Activated CD8-positive, alpha-beta memory T cell treated with anti-CD3 and anti-CD28 coated beads, Interleukin-2, amount 50 U/mL, for 24 hours (primary cell): ENCODE results near the gene NANOS2.

ENCODE experiments used
- DNase-seq: peaks from one replicate; pipeline ENCODE4 v3.0.0-alpha.2; 2020; ENCODE audit errors: extremely low read depth

Gene NANOS2

DNA sequence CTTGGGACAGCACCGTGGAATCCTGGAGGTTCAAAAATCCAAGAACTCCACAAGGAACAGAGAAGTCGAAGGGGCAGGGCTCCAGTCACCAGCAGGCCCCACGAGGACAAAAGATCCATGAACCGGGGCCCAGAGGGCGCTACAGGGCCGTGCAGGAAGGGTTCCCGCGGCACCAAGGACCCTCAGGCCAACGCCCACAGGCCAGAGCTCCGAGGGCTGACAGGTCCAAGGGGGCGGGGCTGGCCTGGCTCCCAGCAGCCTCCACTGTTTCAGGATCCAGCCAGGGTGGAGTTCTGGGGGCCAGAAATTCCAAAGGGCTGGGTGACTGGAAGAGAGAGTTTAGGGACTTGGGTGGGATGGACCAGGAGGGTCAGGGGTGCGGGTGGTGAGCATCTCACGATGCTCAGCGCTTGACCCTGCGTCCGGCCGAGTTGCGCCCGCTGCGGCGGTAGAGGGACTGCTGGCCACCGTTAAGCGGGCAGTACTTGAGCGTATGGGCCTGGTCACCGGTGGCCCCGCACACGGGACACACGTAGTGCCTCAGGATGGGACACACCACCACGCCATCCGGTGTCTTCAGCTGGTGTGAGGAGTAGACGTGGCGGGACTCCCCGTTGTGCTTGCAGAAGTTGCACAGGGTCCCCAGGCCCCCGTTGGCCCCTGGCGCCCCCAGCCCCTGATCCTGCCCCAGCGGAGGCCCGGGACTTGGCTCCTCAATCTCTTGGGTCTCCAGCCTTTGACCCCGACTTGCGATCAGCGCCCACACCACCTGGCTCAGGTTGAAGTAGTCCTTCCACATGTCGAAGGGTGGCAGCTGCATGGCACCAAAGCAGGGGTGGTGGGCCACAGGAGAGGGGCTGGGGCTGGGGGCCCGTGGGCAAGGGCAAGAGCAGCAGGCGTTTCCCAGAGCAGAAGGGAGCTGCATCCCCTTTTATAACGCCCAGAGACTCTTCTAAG, at the start of gene NANOS2:
Gene NANOS2, minus strand, starts transcription at position 905 of the 957 bp plus-strand sequence. Its CDS starts 85 bp downstream, at position 820.
- no peak for DNase-seq

DNA sequence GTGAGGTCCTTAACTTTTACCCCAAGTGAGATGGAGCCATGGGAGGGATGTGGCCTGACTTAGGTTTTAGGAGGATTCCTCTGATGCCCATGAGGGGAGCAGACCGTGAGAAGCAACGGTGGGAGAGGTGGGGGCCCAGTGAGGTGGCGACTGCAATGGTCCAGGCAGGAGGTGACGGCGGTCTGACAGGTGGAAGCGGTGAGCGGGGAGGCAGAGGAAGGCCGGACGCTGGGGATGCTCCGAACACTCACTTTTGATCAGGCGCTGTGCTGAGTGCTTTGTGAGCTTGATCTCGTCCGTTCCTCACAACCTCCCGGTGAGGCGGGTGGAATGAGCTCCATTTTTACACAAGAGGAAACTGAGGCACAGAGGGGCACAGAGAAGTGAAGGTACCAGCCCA, 47.4 kb upstream of the NANOS2 start:
- no peak for DNase-seq

DNA sequence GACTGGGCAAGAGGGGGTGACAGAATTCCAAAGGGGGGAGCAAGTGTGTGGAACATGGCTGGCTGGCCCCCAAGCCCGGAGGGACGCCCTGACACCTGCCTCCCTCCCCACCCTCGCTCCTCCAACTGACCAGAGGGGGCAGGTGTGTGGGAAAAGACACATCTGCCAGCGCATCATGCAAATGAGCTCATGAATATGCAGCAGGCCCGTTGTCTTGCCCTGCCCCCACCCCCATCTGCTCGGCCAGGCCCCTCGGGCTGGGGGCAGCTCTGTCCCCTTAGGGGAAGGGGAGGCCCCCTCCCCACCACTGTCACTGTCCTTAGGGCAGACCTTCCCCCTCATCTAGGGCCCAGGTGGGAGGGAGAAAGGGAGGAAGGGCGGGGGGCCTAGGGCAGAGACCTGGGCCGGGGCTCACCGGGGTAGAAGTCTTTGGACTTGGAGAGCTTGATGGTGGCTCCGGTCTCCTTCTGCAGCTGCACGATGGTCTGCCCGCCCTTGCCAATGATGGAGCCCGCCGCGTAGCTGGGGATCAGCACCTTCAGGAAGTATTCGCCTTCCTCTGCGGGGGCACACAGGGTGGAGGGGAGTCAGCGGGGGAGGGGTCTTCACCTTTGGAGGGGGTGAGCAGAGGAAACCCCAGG, 46.1 kb upstream of the NANOS2 start:
- no peak for DNase-seq

DNA sequence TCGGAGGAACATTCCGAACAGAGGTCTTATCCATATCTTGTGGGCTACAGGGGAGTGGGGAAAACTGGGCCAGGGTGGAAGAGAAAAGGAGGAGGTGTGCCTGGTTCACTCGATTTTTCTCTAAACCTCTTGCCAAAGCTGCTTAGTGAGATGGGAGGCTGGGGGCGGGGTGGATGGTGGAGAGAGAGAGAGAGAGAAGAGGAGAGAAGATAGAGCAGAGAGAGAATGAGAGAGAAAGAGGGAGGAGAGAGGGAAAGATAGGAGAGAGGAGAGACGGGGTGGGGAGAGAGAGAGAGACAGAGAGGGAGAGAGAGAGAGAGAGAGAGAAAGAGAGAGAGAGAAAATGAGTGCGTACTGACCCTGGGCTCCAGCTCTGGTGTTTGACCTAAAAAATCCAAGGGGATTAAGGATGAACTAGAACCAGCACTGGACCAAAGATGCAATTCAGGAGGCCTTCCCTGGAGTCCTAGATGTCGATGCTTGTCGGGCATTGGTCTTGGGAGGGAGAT, 45.0 kb upstream of the NANOS2 start:
- DNase-seq, result no peak

DNA sequence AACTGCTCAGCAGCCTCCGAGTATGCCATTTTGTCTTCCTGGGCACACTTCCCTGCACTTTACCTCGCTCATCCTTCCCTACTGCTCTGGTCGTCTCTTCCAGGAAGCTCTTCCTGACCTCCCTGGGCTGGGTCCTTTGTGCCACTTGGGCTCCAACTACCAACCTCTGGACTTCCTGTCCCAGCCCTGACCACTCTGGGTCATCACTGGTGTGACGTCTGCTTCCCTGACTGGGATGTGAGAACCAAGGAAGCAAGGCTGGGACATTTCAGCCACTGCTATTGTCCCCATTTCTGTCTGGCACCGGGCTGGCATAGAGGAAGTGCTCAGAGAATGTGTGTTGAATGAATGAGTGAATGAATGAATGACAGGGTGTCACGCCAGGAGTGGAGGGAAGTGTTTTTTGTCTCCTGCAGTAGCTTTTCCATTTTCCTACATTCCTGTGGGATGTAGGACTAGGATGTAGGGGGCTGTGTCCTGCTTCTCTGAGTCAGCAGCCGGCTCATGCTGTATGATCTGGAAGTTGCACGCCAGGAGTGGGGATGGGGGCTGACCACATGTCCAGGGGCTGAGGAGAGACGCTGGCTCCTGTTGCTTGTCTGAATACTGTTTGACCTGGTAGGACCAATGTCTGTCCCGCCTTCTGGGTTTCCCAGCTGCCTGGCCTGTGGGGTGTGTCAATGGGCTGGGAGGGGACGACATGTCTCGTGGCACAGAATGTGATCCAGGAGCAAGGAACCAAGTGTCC, 44.4 kb upstream of the NANOS2 start:
- DNase-seq, result no peak

DNA sequence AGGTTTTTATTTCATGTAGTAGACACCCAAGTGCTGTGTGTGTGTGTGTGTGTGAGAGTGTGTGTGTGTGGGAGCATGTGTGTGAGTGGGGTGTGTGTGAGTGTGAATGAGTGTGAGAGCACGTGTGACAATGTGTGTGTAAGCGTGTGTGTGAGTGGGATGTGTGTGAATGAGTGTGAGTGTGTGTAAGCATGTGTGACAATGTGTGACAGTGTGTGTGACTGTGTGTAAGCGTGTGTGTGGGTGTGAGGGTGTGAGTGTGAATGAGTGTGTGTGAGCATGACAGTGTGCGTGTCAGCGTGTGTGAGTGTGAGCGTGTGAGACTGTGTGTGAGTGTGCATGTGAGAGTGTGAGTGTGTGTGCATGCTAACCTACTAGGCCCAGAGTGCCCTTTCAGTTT, 43.7 kb upstream of the NANOS2 start:
- no peak for DNase-seq

DNA sequence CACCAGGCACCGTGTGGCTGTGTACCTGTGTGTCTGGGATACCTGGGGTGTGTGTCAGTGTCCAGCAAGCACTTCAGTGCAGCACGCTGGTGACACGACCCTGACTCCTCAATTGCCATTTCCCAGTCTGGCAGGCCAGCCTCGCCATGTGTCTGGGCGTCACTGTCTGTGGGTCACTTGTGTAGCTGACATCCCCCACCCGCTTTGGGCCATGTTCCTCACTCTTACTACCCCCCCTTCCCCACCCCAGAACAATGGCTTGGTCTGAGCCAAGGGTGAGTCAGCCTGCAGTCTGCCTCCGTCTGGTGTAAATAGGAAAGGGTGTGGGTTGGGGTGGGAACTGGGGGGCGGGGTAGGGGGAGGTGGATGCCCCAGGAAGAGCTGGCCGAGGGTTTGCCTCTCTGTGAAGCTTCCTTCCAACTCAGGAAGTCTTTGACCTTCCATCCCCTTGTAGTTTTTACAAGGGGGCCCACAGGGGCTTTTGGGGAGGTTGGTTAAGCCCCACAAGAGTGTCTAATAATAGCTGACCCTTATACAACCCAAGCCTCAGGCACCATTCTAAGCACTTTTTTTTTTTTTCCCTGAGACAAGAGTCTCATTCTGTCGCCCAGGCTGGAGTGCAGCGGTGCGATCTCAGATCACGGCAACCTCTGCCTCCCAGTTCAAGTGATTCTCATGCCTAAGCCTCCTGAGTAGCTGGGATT, 41.5 kb upstream of the NANOS2 start:
- DNase-seq, result no peak

DNA sequence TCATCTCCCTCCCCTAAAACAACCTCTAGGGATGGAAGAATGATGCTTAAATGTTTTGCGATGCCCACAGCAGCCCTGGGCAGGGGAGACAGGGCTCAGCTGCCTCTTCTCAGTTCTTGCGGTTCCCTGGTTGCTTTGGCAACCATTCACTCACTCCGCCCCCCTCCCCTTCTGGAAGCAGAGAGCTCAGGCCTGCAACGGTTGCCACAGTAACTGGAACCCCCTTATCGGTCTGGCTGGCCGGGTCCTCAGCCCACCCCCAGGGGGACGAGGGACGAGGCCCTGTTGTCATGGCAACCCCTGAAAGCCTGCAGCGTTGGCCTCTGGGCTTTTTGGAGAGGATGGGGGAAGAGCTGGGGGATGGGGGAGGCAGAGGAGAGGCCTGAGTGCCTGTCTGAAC, 39.6 kb upstream of the NANOS2 start:
- DNase-seq, result no peak

DNA sequence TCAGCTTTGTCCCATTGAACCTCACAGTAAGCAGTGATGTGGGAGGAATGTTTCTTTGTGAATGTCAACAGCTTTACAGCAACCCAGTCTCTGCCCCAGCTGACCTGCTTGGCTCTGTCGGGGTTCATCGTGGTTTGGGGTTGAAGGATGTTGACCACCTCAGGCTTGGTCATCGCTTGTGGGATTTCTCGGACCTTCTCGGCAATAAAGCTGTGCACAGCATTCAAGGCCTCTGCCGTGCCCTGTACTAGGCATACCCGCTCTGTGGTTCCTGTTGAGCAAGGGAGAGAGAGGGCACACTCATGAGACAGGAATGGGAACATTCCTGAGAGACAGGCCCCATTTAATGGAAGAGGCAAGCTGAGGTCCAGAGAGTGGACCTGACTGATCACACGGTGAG, 39.1 kb upstream of the NANOS2 start:
- no peak for DNase-seq

DNA sequence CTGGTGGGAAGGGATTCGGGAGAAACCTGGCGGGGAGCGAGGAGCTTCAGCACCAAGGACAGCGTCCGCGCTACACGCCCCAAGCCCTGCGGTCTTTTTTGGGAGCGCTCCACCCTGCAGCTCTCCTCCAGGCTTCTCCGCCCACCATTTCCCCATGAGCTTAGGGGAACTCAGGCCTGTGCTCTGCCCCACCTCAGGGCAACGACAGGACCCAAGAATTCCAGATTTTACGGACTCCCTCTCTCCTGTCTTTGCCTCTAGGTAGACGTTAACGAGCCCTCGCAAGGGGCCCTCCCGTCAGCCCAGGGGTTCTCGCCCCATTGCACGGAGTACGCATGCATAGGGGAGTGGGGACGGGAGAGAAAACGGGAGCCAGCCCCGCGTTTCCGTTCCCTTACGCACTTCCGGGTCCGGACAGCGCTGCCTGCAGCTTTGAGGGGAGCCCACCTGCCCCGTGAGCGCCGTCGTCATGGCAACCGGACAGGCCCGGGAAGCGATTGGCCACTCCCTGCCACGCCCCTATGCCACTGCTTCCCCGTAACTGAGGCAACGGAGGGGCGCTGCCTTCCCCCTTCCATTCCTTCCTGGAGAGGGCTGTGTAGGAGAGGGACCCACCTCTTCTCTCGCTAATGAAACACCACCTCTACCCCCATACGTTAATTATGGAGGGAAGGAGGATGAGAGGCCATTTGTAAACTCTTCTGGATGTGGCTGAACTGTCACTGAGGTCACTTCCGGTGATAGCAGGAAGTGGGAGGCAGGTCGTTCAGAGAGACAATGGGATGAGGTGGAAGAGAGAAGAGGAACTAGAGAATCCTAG, 38.3 kb upstream of the NANOS2 start:
- DNase-seq, result no peak

DNA sequence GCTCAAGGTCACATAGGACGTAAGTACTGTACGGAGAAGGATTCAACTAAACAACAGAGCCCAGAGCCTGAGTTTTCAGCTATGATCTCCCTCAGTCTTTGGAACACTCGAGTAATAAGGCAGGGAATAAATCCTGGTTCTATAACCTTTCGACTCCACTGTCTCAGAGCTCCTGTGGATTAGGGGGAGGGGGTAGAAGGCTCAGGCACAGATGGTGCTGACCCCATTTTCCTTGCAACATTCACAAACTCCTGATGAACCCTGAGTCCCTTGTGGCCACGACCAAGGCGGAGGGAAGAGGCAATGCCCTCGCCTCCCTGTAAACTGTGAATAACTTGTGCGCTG, 37.7 kb upstream of the NANOS2 start:
- no peak for DNase-seq

DNA sequence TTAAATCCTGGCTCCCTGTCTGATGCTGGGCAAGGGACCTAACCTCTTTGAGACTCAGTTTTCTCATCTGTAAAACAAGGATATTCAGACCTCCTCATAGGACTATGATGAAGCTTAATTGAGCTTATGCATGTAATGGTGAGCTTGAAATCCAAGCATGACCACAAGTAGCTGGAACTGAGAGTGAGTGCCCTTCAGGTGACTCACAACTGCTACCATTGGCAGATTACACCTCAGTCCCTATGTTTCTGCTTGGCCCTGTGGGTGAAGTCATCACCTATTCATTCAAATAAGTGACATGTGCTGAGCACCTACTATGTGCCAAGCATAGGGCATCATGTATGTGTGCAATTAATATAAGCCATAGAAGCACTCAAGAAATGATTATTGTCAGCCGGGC, 33.3 kb upstream of the NANOS2 start:
- DNase-seq, result no peak

DNA sequence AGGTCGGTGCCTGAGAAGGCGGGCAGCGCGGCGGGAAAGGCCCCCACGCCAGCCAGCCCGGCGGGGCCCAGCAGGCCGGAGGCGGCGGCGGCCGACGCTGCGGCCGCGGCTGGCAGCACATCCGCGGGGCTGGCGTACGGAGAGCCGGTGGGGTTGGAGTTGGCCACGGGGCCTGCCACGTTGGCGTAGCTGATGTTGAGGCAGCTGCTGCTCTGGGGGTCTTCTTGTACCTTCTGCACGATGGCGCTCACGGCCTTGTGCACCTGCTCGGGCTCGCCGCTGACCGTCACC, 25.9 kb upstream of the NANOS2 start:
- no peak for DNase-seq

DNA sequence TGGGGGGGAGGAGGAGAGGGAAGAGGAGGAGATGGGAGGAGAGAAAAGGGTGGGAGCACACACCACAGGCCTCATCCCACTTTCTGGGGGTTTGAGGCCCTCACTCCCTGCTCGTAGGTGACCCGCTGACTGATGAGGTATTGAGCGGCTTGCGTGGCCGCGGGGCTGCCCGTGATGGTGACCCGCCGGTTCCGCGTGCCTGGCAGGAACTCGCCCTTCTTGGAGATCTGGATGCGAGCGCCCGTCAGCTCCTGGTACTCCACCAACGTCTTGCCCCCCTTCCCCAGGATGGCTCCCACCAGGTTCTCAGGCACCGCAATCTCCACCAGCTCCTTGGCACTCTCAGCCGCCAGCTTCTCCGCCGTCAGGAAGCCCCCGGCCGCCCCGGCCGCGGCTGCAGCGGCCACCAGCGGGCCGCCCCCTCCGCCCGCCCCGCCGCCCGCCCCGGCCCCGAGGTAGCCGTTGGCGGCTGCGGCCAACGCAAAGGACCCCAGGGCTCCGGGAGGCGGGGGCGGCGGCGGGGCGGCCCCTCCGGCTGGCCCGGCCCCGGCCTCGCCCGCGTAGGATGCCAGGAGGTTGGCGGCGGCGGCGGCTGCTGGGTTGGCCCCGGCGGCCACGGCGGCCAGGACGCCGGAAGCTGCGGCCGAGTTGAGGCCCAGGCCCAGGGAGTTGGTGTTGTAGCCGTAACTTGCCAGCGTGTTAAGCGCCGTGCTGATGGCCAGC, 25.4 kb upstream of the NANOS2 start:
- DNase-seq, result no peak

DNA sequence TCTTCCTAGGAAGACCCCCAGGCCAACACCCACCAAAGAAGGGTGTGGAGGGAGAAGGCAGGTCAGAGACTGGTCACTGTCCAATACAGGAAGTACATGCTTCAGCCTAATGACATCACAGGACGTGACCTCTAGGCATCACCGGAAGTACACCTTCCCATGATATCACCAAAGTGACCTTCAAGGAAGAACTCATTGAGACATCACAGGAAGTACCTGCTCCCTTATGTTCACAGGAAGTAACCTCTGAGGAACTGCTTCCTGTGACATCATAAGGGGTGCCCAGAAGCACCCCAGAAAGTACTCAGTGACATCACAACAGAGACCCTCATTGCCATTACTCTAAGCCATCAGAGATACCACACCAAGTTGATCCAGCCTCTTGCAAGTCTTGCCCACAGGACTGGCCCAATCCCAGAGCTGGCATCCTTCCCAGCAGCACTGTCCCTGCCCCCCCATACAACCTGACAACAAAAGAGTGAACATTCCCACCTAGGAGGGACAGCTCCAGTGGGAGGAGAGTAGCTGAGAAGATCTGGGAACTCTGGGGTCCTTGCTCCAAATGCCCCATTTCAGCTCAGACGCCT, 24.2 kb upstream of the NANOS2 start:
- no peak for DNase-seq

DNA sequence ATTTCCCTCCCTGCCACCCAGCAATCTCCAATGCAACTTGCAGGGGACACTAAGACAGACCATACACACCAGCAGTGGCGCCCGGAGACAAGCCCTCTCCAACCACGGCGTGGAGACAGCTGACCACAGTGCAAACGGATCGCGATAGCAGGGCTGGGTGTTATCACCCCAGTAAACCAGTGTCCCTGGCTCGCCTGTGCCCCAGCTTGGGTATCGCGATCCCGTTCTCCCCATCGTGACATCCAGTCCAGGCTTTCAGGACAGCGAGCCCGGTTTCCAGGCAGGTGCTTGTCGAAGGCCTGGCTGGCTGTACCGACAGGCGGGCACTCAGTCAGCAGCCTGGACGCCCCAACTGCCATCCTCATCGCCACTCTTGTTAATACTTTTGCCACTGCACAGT, 20.7 kb upstream of the NANOS2 start:
- DNase-seq, result no peak

DNA sequence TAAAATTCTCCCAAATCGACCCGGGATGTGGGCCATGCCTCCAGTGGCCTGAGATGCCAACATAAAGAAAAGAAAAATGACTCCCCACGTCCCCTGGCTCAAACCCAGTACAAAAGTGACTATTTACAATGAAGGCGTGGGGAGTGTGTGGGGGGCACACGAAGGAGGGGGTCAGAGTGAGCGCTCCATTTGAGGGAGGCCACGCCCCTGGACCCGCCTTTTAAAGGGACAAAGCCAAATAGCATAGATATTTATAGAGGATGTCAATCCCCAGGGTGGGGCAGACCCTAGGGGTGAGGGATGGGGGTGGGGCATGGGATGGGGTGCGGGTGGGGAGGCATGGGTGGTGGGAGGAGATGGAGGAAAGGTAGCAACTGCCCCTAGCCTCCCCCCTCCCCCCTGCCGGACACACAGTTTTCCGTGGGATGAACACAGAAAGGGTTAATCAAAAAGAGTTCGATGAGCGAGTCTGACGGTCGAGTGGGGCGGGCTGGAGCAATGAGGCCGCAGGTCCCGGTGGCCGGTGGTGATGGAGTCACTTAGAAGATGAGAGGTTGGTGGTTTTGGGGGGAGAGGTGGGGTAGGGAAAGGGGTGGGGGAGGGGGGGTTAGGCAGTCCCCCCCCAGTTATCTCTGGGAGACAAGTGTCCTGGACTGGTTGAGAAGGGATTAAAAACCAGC, 20.1 kb upstream of the NANOS2 start:
- DNase-seq, result no peak

DNA sequence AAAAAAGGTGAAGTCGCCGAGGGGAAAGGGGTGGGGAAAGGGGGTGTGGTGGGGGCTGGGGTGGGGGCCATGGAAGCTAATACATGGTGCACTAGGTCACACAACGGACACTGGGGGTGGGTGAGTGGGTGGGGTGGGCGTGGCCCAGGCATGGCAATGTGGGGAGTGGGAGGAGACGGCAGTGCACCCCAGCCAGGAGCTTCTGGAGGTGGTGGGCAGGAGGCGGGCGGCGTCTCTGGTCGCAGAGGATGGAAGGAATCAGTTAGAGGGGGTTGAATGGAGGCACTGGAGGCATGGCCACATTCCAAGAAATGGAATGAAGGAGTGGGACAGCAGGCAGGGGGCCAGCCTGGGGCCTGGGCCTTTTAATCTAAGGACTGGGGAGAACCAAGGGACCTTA, 19.2 kb upstream of the NANOS2 start:
- DNase-seq, result no peak

DNA sequence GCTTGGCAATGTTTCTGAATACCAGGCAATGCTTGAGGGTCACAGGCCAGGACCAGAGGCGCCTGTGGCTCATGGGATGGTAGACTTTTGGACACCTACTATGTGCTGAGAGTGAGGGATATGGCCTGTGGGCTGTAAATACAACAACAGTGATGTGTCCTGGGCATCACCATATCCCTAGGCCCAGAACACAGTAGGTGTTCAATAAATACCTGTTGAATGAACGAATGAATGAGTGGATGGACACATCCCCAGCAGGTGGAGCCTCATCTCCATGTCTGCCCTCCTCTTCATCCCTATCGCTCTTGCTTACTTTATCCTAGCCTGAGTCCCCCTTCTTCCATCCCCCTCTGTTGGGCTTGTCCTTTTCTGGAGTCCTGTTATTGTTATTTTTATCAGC, 16.5 kb upstream of the NANOS2 start:
- no peak for DNase-seq

DNA sequence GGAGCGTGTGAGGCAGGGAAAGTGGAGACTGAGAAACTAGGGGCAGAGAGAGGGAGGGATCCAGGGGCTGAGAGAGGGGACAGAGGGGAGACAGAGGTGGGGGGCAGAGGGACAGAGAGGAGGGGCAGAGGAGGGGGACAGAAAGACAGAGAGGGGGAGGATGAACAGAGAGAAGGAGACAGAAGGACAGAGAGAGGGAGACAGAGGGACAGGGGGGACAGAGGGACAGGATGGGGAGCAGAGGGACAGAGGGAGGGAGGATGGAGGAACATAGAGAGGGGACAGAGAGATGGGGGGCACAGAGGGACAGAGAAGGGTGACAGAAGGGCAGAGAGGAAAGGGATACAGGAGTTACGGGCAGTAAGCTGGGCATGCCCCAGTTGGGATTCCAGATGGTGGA, 14.7 kb upstream of the NANOS2 start:
- no peak for DNase-seq
